Inflammatory macrophage treated with lipopolysaccharide for 4 hours (primary cell): Measurements from ENCODE around the gene ITGA7.

Experiments used
- DNase-seq: peaks from one replicate; pipeline ENCODE4 v3.0.0-alpha.2; 2020

The ITGA7 gene

DNA sequence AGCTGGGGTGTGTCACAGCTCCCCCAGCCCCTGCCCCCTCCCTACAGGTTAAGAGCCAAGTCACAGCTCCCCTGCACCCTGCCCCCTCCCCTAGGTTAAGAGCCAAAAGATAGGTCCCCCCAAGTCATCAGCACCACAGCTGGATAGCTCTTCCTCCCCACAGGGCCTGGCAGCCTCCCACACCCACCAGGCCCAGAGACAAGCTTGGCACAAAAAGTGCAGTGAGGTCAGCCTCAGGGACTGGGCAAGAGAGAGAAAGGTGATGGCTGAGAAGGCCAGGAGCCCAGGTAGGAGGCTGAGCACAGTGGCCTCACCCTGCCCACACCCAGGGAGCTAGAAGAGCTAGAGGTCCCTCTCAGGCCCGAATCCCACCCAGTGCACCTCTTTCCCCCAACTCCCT lies 8.7 kb downstream of the ITGA7 start:
- DNase-seq, result no peak

DNA sequence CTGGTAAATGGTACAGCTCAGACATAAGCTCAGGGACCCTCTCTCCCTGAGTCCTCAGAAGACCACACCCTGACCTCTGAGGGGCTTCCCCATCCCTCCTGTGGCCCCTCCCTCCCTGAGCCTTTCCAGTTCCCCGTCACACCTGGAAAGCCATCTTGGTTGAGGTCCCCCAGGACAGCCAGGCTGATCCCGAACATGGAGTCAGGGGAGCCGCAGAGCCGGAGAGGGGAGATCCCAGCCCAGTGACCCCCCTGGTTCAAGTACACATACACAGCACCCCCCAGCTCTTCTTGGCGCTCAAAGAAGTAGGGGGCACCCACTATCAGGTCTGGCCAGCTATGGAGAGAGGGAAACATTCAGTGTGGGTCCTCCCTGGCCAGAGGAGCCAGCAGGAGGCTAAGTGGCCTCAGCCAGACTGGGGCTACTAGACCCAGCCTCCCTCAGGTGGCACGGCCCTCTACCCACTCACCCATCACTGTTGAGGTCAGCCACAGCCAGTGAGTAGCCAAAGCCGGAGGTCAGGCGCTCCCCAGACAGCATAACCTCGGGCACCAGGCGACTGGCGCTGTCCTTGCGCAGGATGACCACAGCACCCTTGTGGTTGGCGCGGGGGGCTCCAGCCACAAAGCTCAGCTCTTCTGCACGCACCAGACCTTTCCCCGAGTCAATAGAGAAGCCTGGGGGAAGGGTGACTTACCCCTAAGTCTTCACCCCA lies 9.3 kb downstream of the ITGA7 start:
- DNase-seq, result no peak

DNA sequence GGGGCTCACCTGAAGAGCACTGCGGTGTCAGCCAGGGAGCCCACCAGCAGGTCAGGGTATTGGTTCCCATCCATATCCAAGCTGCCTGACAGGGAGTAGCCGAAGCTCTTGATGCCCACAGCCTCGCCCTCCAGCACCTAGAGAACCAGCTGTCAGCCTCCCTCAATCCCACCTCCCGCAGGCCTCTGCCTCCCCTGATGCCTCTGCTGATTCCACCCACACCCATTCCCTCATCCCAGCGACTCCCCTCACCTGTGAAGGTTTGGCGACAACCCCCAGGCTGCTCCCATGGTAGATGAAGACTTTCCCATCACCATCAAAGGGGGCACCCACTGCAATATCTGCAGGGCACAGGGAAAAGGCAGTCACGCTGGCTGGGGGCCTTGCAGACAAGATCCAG lies 10.0 kb downstream of the ITGA7 start:
- DNase-seq, result no peak

DNA sequence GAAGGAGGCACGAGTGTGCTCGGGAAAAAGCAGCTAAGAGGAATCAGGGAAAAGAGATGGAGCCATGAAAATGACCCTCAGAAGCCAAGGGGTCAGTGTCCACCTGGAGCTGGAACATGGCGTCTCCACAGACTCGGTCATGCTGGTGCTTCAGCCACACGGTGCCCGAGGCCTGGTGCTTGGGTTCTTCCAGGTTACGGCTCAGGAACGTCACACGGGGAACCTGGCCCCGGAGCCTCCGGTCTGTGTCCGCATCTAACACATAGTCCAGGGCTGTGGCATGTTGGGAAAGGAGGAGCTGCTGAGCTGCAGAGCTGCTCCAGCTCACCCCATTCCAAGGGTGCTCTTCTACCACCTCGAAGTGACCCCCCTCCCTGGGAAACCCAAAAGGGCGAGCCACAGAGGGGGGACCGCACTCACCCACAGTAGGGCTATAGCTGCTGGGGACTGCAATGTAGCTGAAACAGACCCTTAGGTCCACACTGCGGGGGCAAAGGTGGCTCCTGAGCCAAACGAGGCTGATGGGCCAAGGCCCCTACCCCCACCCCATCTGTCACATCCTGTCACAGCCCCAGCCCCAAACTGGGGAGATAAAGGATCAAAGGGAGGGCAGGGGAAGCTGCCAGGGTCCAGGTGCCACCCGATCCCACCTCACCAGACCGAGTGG lies 10.8 kb downstream of the ITGA7 start:
- DNase-seq, result no peak

DNA sequence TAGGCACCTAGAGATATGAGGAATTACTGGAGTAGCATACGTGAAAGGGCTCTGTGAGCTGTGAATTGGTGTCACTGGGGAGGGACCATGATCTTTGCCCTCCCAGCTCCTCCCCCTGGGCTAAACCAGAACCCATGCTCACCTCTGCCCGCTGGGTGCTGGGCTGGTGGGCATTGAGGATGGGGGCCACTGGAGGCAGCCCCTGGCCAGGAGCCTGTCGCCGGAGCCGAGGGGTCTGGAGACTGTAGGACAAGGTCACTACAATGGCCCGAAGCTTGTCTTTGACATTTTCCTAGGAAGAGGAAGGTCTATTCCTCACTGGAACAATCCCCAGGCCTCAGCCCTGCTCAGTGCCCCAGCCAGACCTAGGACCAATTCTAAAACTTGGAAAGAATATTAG lies 11.6 kb downstream of the ITGA7 start:
- DNase-seq, result no peak

DNA sequence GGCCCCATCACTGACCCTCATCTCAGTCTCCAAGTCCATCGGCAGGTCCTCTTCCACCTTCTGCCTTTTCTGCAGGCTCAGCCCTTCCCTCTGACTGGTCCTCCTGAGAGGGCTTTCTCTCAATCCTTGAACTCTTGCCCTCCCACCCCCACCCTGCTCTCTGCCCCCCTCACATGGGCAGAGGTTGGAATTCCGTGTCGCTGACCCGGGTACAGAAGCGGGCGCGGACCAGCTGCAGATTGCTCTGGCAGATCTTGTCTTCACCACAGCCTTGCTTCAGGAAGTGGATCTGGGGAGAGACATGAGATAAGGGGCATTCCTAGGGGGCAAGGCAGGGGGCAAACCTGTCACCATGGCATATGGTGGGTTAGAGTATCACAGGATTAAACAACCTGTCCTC lies 12.4 kb downstream of the ITGA7 start:
- DNase-seq, result no peak

DNA sequence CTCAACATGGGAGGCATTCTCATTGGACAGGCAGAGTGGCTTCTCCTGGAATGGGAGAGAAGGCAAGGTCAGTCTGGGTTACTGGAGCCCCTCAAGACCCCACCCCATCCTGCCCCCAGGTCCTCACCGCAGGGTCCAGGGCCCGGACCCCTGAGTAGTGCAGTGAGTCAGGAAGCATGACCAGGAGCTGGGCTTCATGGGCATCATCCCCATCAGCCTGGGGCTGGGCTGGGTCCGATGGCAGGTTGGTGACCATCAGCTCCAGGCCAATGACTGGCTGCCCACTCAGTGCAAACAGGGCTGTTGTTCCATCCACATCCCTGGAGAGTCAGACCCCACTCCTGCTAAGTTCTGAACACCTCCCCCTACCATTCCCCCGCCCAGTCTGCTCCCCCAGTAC lies 13.1 kb downstream of the ITGA7 start:
- no peak for DNase-seq

DNA sequence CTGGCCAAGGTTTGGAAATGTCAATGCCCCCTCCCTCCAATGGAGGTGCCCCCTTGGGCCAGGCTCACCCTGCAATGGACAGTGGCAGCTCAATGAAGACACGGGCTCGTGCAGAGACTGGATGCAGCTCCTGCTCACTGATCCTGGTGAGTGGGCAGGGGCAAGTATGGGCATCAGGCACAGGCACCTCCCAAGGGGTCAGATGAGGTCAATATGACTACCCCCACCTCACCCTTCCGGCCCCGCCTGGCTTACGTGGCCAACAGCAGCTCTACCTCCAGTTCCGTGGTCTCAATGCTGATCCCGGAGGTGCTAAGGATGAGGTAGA lies 13.6 kb downstream of the ITGA7 start:
- no peak for DNase-seq

DNA sequence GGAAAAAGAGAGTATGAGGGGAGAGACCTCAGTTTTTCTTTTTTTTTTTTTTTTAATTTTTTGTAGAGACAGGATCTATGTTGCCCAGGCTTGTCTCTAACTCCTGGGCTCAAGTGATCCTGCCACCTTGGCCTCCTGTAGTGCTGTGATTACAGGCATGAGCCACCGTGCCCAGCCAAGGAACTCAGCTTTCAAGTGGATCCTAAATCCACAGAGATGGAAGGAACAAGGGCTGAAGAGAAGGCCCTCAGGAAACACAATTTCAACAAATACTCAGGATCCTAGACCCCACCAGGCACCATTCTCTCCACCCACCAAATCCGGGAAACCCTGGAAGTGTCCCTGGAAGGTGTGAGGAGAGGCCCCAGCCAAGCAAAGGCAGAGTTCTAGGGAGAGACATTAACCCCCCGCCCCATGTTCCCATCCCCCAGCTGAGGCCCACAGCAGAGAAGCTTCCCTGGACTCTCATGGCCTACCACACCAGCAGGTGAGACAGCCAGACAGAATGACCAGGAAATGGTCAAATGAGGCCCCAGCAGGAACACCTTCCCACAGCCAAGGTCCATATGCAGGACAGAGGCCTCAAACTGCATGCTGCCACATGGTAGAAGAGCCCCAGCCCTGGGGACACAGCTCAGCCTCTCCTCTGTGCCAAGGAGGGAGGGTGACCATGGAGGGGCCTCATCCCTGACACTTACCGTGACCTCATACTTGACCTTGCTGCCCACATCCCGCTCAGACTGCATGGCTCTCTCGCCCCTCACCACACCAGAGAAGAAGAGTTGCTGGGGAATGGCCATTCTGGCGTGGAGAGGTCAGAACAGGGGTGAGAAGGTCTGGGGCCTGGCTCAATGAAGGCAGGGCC lies 14.1 kb downstream of the ITGA7 start:
- DNase-seq, result no peak

DNA sequence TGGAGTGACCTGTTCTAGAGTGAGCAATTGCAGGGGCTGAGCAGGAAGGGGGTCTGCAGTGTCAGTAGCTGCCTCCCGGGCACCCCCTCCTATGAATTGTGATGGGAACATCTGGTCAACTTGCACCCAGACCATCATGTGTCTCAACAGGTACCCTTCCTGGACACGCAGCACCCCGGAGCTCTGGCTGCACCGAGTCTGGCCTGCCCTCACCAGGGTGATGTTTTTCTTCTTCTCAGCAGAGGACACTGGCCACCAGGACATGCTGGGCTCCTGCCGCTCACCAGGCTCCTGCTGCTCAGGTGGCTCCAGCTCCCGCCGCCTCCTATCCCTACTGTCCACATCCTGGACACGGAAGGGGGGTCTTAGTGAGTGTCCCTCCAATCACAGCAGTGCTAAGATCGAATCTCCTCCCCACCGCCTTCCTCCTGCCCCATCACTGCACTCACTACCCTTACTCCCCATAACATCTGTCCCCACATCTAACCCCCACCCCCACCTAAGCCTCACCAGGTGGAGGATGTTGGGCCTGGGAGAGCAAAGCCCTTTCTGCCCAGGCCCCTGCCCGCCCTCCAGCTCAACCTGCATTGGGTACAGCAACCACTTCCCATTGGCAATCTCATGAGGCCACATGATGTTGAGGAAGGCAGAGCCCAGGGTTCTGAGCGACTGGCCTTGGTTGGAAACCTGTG lies 14.9 kb downstream of the ITGA7 start:
- no peak for DNase-seq

DNA sequence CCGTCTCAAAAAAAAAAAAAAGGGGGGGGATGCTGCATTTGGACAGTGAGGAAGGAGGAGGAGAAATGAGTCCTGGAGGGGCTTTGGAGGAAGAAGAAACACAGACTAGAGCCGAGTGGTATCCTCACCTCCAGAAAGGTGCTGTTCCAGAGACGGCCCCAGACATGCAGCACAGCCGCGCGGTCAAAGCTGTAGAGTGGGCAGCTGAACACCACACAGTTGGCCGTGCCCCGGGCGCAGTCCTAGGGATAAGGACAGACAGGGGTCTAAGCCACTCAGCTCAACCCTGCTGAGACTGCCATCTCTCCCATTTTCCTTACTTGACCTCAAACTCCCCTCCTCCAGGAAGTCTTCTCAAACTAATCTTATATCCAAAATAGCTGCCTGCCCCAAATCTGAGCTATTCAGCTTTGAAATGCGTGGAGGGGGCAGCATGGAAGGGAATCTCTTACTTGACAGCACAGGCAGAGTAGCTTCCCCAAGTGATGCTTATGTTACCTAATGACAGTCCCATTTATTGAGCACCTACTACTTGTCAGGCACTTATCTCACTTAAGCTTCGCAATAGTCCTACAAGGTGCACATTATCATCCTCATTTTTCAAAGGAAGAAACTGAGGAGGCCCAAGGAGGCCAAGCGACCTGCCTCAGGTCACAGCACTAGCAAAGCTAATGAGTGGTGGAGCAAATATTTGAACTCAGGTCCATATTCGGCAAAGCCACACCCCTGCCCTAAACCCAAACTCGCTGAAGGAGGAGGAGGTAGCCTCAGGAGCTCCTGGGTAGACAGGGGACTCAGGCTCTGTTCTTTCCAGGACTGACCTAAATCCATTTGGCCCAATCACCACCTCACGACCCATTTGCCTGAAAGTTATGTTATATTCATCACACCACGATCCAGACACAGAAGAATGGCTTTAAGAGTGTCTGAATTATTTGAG lies 18.7 kb downstream of the ITGA7 start:
- no peak for DNase-seq

DNA sequence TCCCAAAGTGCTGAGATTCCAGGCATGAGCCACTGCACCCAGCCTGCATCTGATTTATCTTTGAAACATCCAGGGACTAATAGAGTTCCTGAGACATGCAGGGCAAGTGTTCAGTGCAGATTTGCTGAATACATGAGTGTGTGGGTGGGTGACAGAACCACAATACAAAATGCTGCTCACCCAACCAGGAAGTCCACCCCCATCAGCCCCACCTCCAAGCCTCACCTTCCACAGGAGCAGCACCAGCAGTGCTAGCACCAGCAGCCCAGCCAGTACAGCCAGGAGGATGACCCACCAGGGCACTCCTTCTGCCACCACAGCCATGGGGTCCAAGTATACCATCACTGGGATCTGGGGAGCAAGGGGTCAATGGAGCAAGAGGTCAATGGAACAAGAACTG lies 20.0 kb downstream of the ITGA7 start:
- no peak for DNase-seq

DNA sequence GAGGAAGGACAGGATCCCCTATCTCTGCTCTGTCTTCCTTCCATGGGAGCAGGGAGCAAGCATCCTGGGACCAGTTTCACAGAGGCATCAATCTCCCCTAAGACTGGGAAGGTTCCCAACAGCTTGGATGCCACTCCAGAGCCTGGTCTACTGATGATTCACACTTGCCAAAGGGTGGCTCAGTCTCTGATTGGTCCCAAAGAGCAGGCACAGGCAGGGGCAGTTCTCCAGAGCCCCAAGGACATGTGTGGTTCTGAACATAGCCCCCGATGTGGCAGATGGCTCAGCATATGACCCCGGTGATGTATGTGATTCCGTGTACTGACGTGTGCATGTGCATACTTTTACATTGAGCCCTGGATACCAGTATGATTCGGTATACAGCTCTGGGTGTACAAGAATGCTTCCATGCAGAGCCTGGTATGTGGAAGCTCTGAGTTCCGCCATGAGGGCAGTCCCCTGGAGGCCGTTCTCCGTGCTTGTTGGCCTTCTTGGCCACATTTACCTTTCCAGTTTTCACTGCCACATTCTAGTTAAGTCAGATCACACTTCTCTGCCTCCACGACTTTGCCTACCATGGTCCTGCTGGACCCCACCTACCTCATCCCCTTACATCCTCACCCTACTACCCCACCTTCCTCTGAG lies 21.2 kb downstream of the ITGA7 start:
- no peak for DNase-seq

DNA sequence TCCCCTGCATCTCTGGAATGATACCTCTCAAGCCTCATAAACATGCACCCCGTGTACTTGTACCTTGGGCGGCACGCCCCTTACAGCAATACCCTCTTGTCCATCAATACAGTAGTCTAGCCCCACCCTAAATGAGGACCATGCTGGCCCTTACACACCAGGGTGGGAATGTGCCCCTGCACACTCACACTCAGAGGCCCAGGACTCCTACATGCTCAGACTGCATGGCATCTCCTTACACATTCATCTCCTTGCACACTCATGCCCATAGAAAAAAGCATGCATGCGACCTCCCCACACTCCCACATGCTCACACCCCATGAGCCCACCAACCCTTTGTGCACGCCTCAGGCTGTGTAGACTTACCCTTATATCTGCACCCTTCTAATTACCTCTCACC lies 22.0 kb downstream of the ITGA7 start:
- no peak for DNase-seq

DNA sequence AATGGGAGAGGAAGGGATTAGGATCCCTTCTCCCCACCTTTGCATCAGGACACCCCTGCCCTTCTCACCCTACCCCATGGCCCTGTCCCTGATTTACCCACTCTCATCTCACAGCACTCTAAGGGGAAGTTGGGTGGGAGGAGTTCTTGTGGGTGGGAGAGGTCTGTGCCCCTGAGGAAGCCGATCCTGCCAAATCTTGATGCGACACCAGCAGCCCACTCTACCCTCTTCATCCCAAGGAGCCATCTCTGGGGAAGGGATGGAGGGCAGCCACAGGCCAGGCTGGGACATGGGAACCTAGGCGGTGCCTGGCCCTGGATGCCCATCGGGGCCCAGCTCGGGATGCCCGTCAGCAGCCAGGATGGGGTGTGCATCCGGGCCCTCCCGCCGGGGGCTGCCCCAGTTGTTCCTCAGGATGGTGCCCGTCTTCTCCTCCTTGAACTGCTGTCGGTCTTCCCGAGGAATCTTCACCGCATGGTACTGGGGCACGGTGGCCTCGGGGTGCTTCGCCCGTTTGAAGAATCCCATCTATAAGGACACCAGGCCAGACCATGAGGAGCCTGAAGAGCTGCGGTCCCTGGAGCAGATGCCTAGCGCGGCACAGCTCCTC lies 22.8 kb downstream of the ITGA7 start:
- DNase-seq, result no peak

DNA sequence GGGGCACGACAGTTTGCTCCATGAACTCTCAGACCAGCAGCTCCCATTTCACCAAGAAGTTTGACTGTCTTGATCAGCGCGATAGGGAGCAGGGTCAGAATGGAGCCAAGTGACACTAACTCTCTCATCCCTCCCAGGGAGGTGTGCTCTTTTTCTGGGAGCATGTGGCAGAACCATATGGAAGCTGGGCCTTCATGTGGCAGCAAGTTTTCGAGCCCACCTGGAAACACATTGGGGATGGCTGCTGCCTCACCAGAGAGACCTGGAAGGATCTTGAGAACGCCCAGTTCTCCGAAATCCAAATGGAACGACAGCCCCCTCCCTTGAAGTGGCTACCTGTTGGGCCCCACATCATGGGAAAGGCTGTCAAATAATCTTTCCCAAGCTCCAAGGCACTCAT lies 24.0 kb downstream of the ITGA7 start:
- DNase-seq, result no peak

DNA sequence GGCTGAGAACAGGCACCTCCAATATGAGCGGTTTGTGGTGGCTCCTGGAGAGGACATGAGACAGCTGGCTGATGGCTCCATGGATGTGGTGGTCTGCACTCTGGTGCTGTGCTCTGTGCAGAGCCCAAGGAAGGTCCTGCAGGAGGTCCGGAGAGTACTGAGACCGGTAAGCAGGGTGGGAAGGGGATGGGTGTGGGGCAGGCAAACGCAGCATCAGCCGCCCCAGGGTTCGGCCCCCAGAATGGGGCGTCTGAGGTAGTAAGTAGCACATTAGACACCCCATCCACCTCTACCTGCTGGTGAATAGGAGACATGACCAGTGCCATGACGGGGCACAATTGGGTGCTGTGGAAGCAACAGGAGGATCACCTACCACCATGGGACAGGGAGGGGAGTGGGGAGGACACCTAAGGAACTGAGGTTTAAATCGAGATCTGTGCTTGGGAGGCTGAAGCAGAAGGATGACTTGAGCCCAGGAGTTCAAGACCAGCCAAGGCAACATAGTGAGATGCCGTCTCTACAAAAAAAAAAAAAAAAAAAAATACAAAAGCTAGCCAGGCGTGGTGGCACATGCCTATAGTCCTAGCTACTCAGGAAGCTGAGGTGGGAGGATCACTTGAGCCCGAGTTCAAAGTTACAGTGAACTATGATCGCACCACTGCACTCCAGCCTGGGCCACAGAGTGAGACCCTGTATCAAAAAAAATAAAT lies 25.5 kb downstream of the ITGA7 start:
- DNase-seq, result no peak

DNA sequence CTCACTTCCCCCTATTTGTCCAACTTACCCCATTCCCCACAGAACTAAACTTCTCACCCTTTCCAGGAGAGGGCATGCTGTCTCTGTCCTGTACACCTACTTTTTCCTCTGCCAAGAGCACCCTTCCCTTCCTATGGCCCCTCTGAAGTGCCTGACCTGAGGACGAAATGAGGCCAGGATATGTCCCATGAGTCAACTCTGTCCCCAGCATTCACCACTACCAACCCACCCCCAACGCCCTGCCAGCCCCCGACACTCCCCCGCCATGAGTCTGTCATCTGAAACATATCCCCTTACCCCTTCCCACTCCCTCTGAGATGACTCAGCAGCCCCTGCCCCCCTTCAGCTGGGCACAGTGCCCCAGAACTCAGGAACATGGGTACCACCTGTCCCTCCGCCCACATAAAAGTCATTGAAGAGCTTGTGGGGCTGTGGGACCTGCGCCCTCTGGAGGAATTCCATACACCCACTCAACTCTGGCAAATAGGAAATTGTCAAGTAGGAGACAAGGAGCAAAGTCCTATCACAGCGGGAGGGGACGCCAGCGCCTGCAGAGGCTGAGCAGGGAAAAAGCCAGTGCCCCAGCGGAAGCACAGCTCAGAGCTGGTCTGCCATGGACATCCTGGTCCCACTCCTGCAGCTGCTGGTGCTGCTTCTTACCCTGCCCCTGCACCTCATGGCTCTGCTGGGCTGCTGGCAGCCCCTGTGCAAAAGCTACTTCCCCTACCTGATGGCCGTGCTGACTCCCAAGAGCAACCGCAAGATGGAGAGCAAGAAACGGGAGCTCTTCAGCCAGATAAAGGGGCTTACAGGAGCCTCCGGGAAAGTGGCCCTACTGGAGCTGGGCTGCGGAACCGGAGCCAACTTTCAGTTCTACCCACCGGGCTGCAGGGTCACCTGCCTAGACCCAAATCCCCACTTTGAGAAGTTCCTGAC lies 26.3 kb downstream of the ITGA7 start:
- peak; percentile 33 for DNase-seq

DNA sequence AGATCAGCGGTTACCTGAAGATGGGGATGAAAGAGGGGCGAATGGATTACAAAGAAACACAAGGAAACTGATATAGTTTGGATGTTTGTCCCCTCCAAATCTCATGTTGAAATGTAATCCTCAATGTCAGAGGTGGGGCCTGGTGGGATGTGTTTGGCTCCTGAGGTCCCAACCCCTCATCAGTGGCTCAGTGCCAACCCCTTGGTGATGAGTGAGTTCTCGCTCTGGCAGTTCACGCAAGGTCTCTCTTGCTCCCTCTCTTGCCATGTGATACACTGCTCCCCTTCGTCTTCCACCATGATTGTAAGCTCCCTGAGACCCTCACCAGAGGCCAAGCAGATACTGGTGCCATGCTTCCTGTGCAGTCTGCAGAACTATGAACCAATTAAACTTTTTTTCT lies 28.0 kb downstream of the ITGA7 start:
- DNase-seq, result no peak

DNA sequence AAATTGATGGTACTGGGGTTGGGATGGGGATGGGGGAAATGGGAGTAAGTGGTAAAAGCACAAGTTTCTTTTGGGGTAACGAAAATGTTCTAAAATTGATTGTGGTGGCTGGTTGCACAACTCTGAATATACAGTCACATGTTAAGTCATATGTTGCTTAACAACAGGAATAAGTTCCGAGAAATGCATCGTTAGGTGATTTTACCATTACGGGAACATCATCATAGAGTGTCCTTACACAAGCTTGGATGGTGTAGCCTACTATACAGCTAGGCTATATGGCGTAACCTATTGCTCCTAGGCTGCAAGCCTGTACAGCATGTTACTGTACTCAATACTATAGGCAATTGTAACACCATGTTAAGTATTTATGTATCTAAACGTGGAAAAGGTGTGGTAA lies 31.0 kb downstream of the ITGA7 start:
- peak; percentile 90 for DNase-seq
